HG02884 (cell line): ENCODE data around the gene GOLGA6C.
"Not testable (repeated sequence)": the region's sequence is repeated elsewhere in the genome, so short reads cannot be mapped to it uniquely, and the experiment has no call there.

ENCODE experiments used
- ATAC-seq: cut with Tn5 transposase; IDR thresholded peaks from one replicate; pipeline ENCODE4 v1.9.1; 2021; ENCODE audit warnings: mild to moderate bottlenecking, moderate library complexity; ENCODE audit not compliant: unreplicated experiment

Gene GOLGA6C

GRCh38 chr15:75225951-75226732 lies 32.0 kb upstream of the GOLGA6C start:
- no peak for ATAC-seq

GRCh38 chr15:75227112-75227511 lies 31.0 kb upstream of the GOLGA6C start:
- not testable (repeated sequence) for ATAC-seq

DNA sequence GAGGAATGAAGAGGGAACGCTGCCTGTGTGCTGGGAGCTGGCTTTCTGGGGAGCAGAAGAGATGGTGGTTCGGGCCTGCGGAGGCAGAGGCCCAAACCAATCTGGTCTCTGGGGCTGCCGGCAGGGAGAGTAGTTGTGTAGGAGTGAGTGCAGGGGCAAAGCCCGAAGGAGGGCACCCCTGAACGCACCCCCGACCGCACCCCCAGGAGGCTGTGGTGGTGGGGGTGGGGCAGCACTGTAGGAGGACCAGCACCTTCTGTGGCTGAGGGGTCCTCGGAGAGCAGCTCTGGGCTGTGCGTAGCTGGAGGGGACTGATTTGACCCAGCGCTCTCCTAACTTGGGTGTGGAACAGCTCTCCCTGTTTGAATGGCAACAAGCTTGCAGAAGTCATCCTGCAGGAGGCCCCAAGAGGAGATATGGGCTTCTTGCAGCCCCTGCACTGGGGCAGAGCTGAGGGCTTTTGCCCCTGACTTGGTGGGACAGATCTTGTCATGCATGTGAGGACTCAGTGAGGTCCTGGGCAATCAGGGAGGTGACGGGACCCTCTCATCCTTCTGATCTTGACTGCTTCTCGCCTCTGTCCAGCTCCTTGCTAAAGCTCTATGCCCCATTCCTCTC lies 30.4 kb upstream of the GOLGA6C start:
- ATAC-seq = no peak

- no peak for ATAC-seq
These were observed 29.3 kb upstream of the GOLGA6C start for GRCh38 chr15:75228787-75229186.

DNA sequence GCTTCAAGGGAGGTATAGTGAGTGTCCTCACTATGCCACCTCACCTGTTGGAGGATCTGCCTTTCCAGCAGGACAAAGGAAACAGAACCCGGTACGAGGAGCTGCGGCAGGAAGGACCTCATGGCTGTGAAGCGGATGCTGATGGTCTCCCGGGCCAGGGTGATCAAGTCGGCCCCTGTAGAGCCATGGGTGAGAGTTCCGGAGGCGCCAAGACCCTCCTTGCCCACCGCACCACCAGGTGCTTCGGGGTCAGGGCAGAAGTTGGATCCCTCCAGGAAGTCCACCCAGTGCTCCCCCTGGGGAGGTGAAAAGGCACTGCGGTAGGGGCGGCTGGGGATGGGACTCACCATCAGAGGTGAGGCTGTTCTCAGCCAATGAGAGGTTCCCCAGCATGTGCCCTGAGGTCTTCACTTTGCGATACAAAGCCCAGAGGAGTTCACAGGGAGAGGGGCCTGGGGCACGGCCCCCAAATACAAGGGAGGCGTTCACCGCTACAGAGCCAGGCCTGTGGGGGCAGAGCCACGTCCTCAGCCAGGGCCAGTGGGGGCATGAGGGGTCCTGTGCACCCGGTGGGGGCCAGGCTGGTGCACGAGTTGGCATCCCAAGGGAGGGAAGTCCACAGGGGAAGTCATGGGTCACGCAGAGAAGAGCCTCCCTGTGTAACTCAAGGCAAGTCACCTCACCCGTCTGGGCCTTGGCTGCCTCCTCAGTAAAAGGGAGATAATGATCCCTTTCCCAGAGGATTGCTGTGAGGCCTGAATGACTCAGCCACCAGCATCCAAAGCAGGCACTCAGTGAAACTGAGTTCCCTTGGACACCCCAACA lies 28.7 kb upstream of the GOLGA6C start:
- ATAC-seq = no peak

- ATAC-seq = no peak
These were observed 28.2 kb upstream of the GOLGA6C start for GRCh38 chr15:75230016-75230343.

DNA sequence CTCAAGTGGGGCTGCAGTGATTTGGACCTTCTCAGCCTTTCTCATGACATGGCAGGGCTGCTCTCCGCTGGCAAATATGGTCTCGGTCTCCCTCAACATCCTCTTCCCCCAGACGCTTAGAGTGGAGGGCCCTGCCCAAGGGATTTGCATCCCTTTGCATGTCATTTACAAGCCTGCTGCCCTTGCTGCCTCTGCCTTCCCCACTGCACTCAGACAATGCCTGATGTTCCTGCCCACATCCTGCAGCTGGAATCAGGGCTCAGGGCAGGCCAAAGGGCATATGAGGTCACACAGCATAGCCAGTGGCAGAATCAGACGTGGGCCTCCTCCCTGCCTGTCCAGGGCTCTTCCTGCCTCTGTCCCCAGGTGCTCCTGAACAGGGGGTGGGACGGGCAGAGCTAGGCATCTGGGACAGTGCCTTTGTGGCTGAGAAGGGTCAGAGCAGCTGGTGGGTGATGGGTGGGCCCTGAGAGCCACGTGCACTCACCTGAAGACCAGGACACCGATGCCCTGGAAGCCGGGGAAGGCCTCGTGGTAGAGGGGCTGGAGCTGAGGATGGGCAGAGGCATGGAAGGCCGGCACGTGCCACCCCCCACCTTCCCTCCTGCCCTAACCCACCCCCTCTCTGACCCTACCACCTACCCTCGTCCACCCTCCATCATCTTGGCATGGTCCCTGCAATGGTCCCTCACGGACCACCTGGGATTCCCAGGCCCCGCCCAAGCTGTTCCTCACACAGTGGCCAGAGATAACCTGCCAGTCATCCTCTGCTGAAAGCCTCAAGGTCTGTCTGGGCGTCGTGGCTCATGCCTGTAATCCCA lies 27.4 kb upstream of the GOLGA6C start:
- no peak for ATAC-seq

DNA sequence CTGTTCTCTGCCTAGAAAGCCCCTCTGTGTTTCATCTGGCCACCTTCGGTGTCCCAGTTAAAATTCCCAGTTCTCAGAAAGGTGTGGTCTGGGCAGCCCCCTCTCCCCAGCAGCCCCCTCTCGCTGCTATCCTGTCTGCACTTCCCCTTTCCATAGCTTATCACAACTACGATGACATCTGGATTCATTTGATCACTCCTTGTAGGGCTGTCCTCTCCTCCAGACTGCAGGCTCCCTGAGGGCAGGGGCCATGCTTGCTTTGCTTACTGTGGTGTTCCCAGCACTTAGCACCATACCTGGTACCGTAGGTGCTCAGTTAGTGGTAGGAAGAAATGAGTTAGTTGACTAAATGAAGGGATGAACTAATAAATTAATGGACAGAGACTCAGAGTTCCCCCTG lies 26.3 kb upstream of the GOLGA6C start:
- ATAC-seq = no peak

DNA sequence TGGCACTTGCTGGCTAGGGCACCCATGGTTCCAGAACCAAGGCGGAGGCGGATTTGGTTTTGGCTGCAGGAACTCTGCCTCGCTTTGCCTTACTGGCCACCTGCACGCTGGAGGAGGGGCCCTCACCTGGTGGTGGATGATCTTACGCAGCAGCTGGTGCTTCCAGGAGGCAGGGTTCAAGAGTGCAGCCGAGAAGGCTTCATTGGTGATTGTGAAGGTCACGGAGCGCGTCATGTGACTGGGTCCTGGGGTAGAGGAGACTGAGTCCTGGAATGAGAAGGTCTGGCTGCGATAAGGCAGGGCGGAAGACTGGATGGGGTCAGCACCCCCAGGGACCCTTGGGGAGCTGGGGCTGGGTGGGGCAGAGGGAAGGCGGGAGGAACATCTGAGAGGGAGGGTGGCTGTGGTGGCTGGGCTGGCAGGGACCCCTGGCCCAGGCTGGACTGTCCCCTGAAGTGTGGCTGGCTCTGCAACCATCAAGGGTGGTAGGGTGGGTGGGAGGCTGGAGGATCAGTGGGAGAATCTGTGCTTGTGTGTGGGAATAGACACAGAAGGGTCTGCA lies 25.8 kb upstream of the GOLGA6C start:
- ATAC-seq = no peak

DNA sequence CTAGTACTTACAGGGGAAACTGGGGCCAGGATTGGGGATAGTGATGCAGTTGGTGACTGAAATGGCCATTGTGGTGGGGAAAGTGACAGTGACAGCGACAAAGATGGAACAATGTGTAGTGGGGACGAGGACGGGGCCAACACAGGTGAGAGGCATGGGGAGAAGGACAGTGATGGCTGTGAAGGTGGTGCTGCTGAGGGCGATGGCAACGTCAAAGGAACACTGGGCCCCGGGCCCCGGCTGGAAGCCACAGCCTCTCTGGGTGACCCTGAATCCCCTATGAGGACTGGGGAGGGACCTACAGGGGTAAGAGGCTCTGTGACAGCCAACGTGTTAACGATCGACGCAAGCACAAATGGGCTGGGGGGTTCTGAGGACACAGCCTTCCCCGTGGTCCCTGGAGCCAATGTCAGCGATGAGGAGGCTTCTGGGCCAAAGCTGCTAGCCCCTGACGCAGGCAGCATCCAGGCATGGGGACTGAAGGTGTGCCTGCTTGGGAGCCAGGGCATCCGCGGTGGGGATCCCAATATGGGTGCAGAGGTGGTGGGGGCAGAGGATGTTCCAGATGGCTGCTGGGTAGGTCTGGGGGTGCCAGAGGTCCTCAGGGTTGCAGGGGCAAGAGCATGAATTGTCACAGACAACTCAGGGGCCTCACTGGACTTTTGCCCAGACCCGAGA lies 25.2 kb upstream of the GOLGA6C start:
- ATAC-seq = no peak

- no peak for ATAC-seq
These were observed 24.5 kb upstream of the GOLGA6C start for GRCh38 chr15:75233504-75234190.

GRCh38 chr15:75234191-75234810 lies 23.8 kb upstream of the GOLGA6C start:
- ATAC-seq = no peak

DNA sequence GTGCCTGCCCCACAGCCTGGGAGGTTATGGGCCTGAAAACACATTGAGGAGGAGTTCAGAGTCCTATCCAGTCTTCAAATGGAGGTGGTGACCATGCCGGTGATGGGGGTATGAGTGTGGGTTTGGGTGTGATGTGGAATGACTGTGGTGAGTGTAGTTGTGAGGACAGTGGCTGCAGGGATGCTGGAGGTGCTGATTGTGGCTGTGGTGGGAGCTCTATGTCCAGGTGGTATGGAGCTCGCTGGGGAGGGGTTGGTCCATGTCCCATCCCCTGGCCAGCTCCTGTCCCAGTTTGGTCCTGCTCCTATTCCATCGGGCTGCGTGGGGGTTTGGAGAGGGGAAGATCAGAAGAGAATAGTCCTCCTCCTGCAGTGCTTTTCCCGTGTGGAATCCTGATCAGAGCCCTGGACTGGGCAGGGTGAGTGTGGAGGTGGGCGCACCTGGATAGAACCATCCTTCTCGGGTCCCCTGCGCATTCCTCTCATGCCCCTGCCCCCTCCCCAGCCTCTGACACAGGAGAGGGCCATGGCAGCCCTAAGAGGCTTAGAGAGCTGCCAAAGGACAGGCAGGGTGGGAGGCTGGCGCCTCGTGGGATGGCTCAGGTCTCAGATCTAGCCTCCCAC lies 23.0 kb upstream of the GOLGA6C start:
- ATAC-seq = no peak

GRCh38 chr15:75235760-75236729 lies 22.1 kb upstream of the GOLGA6C start:
- ATAC-seq = no peak

GRCh38 chr15:75237316-75237982 lies 20.7 kb upstream of the GOLGA6C start:
- ATAC-seq = no peak

DNA sequence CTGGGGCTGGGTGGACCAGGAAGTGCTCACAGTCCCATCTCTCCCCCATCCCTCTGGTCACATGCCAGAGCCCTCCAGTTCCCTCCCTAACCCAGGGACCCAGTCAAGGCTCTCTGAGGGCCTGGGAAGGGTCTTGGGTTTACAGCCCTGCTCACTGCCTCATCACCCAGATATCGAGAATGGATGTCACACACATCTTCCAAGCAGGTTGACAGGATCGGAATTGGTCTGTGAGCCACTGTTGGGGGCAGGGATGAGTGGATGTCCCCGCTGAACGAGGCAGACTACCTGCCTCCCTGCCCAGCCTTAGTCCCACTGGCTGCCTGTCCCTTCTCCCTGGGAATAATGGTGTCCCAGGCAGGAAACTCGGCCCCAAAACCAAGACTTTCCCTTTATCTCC lies 20.0 kb upstream of the GOLGA6C start:
- ATAC-seq = no peak

DNA sequence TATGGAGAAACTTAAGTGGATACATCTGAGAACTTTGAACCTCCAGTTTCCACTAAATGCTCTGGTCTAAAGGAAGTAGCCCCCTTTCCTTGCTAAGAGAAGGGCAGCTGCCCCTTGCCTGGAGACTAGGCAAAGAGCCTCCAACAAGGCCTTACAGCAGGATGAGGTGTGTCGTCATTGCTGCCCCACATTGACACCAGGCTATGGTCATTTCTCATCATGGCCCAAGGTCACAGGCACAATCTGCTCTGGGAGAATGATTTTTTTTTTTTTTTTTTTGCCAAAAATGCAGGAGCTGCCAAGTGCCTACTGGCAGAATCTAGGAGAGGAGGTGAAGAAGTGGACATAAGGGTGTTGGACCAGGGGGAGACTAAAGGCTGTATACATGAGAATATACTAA lies 12.4 kb upstream of the GOLGA6C start:
- not testable (repeated sequence) for ATAC-seq
